Common myeloid progenitor, CD34-positive (primary cell): Measurements from ENCODE around the gene RBM22.

Experiments
- CTCF ChIA-PET: fragments of 350-600 bp; sonication (Branson Sonifier 250); formaldehyde crosslinking; loops from one replicate; lab custom pipeline; 2021; ENCODE audit warnings: antibody characterized with exemption; lab: Charles Lee
- POLR2A ChIA-PET: fragments of 350-600 bp; sonication (Branson Sonifier 250); formaldehyde crosslinking; loops from one replicate; lab custom pipeline; 2021; ENCODE audit warnings: antibody characterized with exemption; lab: Charles Lee
- DNase-seq, 3 donors: peaks; one replicate each; pipeline versions ENCODE4 v3.0.0 to v3.0.0-alpha.2; 2013
- H3K27ac ChIP-seq, 2 experiments: 1 replicate in 1 of 2; 2 replicates in 1 of 2; pipeline ENCODE4 v1.7.0; 2013; ENCODE audit warnings: inconsistent platforms in 2 of 2, low read length in 2 of 2, mild to moderate bottlenecking in 2 of 2, low read depth in 1 of 2, moderate library complexity in 1 of 2; ENCODE audit not compliant: severe bottlenecking in 2 of 2, insufficient read depth in 1 of 2, poor library complexity in 1 of 2
- H3K27me3 ChIP-seq, 5 experiments: replicated peaks in 2 of 5; 1 replicate in 3 of 5; 2 replicates in 2 of 5; pipeline versions ENCODE4 v1.6.1 to v1.7.0; 2013; ENCODE audit warnings: low read length in 4 of 5, mild to moderate bottlenecking in 2 of 5, moderate library complexity in 2 of 5, inconsistent platforms in 1 of 5; ENCODE audit not compliant: insufficient read depth in 5 of 5, control insufficient read depth in 4 of 5
- H3K36me3 ChIP-seq, 4 experiments: 1 replicate in 2 of 4; 2 replicates in 2 of 4; pipeline versions ENCODE4 v1.6.1 to v1.7.0; 2013; ENCODE audit warnings: low read length in 3 of 4, control low read depth in 1 of 4, mild to moderate bottlenecking in 1 of 4; ENCODE audit not compliant: control insufficient read depth in 4 of 4, insufficient read depth in 4 of 4
- H3K4me1 ChIP-seq, 4 experiments: 1 replicate in 3 of 4; 2 replicates in 1 of 4; pipeline versions ENCODE4 v1.6.1 to v1.7.1; 2013; ENCODE audit warnings: low read length in 3 of 4, mild to moderate bottlenecking in 3 of 4, control low read depth in 1 of 4, inconsistent platforms in 1 of 4, moderate library complexity in 1 of 4; ENCODE audit not compliant: control insufficient read depth in 4 of 4, insufficient read depth in 4 of 4; ENCODE audit errors: control extremely low read depth in 1 of 4
- H3K4me3 ChIP-seq, 7 experiments: 1 replicate in 4 of 7; 2 replicates in 3 of 7; pipeline versions ENCODE4 v1.5.1 to v1.7.0; 2013; ENCODE audit warnings: mild to moderate bottlenecking in 7 of 7, low read length in 6 of 7, moderate library complexity in 6 of 7, inconsistent platforms in 2 of 7, low read depth in 2 of 7, control low read depth in 1 of 7; ENCODE audit not compliant: insufficient read depth in 4 of 7, control insufficient read depth in 1 of 7; ENCODE audit errors: extremely low read depth in 1 of 7
- H3K9me3 ChIP-seq, 5 experiments: 1 replicate in 4 of 5; 2 replicates in 1 of 5; pipeline versions ENCODE4 v1.6.1 to v1.7.1; 2013; ENCODE audit warnings: low read length in 4 of 5, mild to moderate bottlenecking in 2 of 5, inconsistent platforms in 1 of 5, low read depth in 1 of 5, moderate library complexity in 1 of 5; ENCODE audit not compliant: control insufficient read depth in 4 of 5, insufficient read depth in 2 of 5; ENCODE audit errors: control extremely low read depth in 1 of 5
- WGBS: methylation state at CpG from one replicate; pipeline ENCODE4 v1.1.5; 2013; ENCODE audit not compliant: insufficient coverage; 5-methylcytosine and 5-hydroxymethylcytosine counted together

Gene RBM22

DNA sequence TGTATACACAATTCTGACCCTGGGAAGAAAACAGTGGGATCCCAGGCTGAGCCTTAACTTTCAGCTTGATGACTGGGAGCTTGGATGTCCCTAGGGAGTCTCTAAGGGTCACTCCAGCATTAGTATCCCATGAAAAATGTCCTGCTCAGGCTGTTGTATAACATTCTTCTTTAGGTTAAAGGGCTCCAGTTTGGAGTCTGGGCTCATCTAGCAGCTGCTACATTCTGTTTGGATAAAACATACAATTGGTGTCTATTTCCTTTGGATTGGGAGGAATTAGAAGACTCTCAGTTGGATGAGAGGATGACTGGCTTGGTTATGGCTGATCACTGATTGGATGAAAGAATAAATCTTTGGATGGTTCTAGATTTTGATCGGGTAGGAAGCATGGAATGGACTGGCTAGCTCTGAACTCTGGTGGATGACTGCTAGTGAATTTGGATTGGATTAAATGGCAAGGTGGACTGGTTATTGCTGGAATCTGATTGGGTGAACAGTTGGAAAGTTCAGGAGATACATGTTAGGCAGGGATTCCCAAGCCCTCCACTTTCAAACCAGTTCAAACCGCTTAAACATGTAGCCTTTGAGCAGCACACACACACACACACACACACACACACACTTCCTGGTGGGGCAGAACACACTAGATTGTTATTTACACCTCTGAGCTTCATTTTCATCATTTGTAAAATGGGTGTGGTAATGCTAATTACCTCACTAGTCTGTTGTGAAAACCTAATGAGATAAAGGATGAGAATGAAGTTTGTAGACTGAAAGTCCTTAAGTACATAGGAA lies 46.9 kb downstream of the RBM22 start:
- Histone ChIP-seq H3K36me3 (no peaks in the 10 kb centered on the region), H3K27ac (no peak overlapping the region), H3K27me3 (no peaks in the 10 kb centered on the region), H3K9me3 (no peaks in the 10 kb centered on the region), H3K4me3 (no peak overlapping the region), H3K4me1 (peaks cover 0 to 15% (median 12%) of the 10 kb centered on the region in 4 experiments)
- CTCF ChIA-PET = interaction anchor here (0.8 to 5.9 kb wide), 15 partner anchors 8 to 191 kb away, joined by 3 to 63 read pairs (median 3); partner anchors contain the start of gene RBM22
- WGBS = 100% methylated on average over 1 of the region's 2 CpGs
- DNase-seq = no peak
- POLR2A ChIA-PET = no interaction called here

GRCh38 chr5:150653145-150653761 lies 47.6 kb downstream of the RBM22 start:
- H3K4me1 ChIP-seq = peaks cover 0 to 15% (median 12%) of the 10 kb centered on the region in 4 experiments
- no peak for DNase-seq
- ChIA-PET POLR2A (no interaction called here), CTCF (interaction anchor here (0.7 to 5.9 kb wide), 12 partner anchors 9 to 192 kb away, joined by 3 to 63 read pairs (median 3); partner anchors contain the start of gene RBM22)
- no peaks in the 10 kb centered on the region for H3K9me3 ChIP-seq
- H3K27me3 ChIP-seq = no peaks in the 10 kb centered on the region
- no peak overlapping the region for H3K27ac ChIP-seq
- 90% methylated on average over 5 of the region's 5 CpGs for WGBS
- no peak overlapping the region for H3K4me3 ChIP-seq
- H3K36me3 ChIP-seq = no peaks in the 10 kb centered on the region

GRCh38 chr5:150651924-150652671 lies 48.8 kb downstream of the RBM22 start:
- H3K27ac ChIP-seq = no peak overlapping the region
- ChIA-PET CTCF (interaction anchor here (0.7 to 5.9 kb wide), 8 partner anchors 10 to 91 kb away, joined by 3 to 63 read pairs (median 4); partner anchors contain the start of gene RBM22), POLR2A (no interaction called here)
- H3K9me3 ChIP-seq = no peaks in the 10 kb centered on the region
- no peaks in the 10 kb centered on the region for H3K27me3 ChIP-seq
- 96% methylated on average over 12 of the region's 13 CpGs for WGBS
- peaks cover 0 to 12% (median 11%) of the 10 kb centered on the region in 4 experiments for H3K4me1 ChIP-seq
- no peak overlapping the region for H3K4me3 ChIP-seq
- H3K36me3 ChIP-seq = no peaks in the 10 kb centered on the region
- no peak for DNase-seq

DNA sequence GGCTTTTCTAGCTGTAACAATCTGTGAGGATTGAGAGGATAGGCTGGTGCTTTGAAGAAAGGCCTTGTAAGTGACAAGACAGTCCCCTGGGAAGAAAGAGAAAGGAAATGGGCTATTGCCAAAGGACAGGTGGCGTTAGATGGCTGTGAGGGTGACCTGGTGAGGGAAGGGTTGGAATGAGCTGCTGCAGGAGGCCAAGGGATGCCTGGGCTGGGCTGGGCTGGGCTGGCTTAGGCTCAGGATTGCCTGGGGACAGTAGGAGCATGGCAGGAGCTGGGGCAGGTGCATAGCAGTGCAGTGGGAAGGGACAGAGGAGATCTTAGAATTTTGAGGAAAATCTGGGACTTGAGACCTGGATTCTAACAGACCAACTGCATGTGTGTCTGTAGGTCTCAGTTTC lies 49.5 kb downstream of the RBM22 start:
- ChIA-PET CTCF (interaction anchor here (1.0 to 1.4 kb wide), 3 partner anchors 49 to 90 kb away, joined by 3 to 4 read pairs (median 3); partner anchors contain the start of gene RBM22), POLR2A (no interaction called here)
- H3K4me1 ChIP-seq = peaks cover 0 to 8% (median 6%) of the 10 kb centered on the region in 4 experiments

DNA sequence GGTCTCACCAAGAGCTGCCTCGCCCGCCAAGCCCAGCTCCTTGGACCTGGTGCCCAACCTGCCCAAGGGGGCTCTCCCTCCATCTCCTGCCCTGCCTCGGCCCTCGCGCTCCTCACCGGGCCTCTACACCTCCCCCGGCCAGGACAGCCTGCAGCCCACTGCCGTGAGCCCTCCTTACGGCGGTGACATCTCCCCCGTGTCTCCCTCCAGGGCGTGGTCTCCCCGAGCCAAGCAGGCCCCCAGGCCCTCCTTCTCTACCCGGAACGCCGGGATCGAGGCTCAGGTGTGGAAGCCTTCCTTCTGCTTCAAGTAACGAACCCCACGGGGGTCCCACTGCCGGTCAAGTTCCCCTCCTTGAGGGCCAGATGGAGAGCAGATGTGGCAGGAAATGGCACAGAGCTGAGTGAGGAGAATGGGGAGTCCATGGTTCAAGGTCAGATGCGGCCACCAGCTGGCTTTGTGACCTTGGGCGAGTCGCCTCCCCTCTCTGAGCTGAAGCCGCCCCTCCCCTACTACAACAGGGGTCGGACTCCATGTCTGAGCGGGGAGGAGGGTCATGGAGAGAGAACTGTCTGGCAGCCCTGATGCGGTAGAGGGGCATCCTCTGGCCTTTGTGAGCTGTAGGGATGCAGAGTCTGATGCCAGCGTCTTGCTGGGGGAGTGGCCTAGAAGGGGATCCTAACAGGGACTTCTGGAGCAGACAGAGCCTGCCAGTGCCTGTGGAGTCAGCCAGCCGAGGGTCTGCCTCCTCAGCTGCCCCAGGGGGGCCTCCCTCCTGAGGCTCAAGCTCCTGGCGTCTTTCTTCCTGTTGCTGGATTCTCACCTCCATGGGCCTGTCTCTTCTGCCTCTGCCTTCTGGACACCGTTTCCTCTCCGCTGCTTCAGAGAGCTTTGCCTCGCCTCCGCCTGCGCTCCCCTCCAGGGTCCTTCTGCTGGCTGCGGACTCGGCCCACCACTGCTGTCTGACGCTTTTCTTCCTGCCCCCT lies 50.5 kb downstream of the RBM22 start:
- POLR2A ChIA-PET = no interaction called here
- WGBS = 97% methylated on average over 31 of the region's 38 CpGs
- DNase-seq = no peak
- no peaks in the 10 kb centered on the region for H3K9me3 ChIP-seq
- no peaks in the 10 kb centered on the region for H3K4me1 ChIP-seq
- no peaks in the 10 kb centered on the region for H3K36me3 ChIP-seq
- no peak overlapping the region for H3K27ac ChIP-seq
- no peaks in the 10 kb centered on the region for H3K27me3 ChIP-seq
- CTCF ChIA-PET = interaction anchor here (0.8 to 1.6 kb wide), 5 partner anchors 10 to 90 kb away, joined by 3 to 5 read pairs (median 3); partner anchors contain the start of gene MYOZ3
- H3K4me3 ChIP-seq = no peak overlapping the region

More for the DNA sequence above, 49.5 kb downstream of the RBM22 start:
- Histone ChIP-seq H3K9me3 (no peaks in the 10 kb centered on the region), H3K27ac (no peak overlapping the region), H3K4me3 (no peak overlapping the region), H3K36me3 (no peaks in the 10 kb centered on the region), H3K27me3 (no peaks in the 10 kb centered on the region)
- 100% methylated on average over 1 of the region's 1 CpG for WGBS
- no peak for DNase-seq
